HL-60 (cell line): Measurements from ENCODE around the gene PDCD7.

Source experiments
- DNase-seq, 2 experiments: peaks; one replicate each; pipeline ENCODE4 v3.0.0-alpha.2; 2010 to 2020; ENCODE audit warnings: low read depth in 1 of 2, low spot score in 1 of 2
- H3K27ac ChIP-seq: fragments of 250-450 bp; sonication (Bioruptor Pico); replicated peaks from 2 replicates; pipeline ENCODE4 v1.5.1; 2020; ENCODE audit warnings: mild to moderate bottlenecking, moderate library complexity
- H3K27me3 ChIP-seq: fragments of 250-450 bp; sonication (Bioruptor Pico); 2 replicates; pipeline ENCODE4 v1.5.1; 2021; ENCODE audit warnings: mild to moderate bottlenecking, moderate library complexity; ENCODE audit not compliant: insufficient read depth, poor library complexity, severe bottlenecking
- H3K4me3 ChIP-seq: replicated peaks from 2 replicates; pipeline ENCODE4 v1.5.1; 2011; ENCODE audit warnings: mild to moderate bottlenecking, control low read depth, low read length; ENCODE audit not compliant: insufficient read depth
- CTCF ChIP-seq: IDR thresholded peaks from one replicate; pipeline ENCODE4 v1.5.1; 2011; ENCODE audit warnings: low read length, control low read depth, inconsistent platforms; ENCODE audit not compliant: insufficient read depth
- GABPA ChIP-seq: IDR thresholded peaks from 2 replicates; pipeline ENCODE4 v1.6.1; 2012; ENCODE audit warnings: low read depth
- POLR2AphosphoS5 ChIP-seq: IDR thresholded peaks from 2 replicates; pipeline ENCODE4 v1.6.1; 2012; ENCODE audit warnings: low read depth
- SPI1 ChIP-seq: IDR thresholded peaks from 2 replicates; pipeline ENCODE4 v1.6.1; 2012; ENCODE audit warnings: low read depth, mild to moderate bottlenecking, borderline replicate concordance
- TF ChIP-seq, protein P1 (sequence below): IDR thresholded peaks from 2 replicates; pipeline ENCODE4 v1.6.1; 2012; ENCODE audit warnings: low read depth; ENCODE audit not compliant: insufficient replicate concordance

PDCD7 gene

DNA sequence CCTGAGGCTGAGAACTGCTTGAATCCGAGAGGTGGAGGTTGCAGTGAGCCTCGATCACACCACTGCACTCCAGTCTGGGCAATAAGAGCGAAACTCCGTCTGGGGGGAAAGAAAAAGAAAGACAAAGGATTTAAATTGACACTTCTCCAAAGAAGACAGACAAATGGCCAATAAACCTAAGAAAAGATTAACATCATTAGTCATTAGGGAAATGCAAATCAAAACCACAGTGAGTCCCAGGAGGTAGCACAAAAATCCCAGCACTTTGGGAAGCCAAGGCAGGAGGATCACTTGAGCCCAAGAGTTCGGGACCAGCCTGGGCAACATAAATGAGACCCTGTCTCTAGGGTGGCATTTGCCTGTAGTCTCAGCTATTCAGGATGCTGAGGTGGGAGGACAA is 38.9 kb upstream of the PDCD7 start:
- Histone ChIP-seq H3K27ac (no peak overlapping the region), H3K4me3 (no peak overlapping the region), H3K27me3 (no peaks in the 10 kb centered on the region)
- TF ChIP-seq POLR2AphosphoS5 (no peak), SPI1 (no peak), GABPA (no peak), CTCF (no peak)
- TF ChIP-seq, protein P1, sequence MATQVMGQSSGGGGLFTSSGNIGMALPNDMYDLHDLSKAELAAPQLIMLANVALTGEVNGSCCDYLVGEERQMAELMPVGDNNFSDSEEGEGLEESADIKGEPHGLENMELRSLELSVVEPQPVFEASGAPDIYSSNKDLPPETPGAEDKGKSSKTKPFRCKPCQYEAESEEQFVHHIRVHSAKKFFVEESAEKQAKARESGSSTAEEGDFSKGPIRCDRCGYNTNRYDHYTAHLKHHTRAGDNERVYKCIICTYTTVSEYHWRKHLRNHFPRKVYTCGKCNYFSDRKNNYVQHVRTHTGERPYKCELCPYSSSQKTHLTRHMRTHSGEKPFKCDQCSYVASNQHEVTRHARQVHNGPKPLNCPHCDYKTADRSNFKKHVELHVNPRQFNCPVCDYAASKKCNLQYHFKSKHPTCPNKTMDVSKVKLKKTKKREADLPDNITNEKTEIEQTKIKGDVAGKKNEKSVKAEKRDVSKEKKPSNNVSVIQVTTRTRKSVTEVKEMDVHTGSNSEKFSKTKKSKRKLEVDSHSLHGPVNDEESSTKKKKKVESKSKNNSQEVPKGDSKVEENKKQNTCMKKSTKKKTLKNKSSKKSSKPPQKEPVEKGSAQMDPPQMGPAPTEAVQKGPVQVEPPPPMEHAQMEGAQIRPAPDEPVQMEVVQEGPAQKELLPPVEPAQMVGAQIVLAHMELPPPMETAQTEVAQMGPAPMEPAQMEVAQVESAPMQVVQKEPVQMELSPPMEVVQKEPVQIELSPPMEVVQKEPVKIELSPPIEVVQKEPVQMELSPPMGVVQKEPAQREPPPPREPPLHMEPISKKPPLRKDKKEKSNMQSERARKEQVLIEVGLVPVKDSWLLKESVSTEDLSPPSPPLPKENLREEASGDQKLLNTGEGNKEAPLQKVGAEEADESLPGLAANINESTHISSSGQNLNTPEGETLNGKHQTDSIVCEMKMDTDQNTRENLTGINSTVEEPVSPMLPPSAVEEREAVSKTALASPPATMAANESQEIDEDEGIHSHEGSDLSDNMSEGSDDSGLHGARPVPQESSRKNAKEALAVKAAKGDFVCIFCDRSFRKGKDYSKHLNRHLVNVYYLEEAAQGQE, result no peak
- DNase-seq, result no peak

GRCh38 chr15:65171428-65171827 is 37.8 kb upstream of the PDCD7 start:
- Histone ChIP-seq H3K27me3 (no peaks in the 10 kb centered on the region), H3K4me3 (no peak overlapping the region), H3K27ac (no peak overlapping the region)
- no peak for TF ChIP-seq SPI1
- TF ChIP-seq GABPA, result no peak
- TF ChIP-seq, protein P1, result no peak
- TF ChIP-seq CTCF, result no peak
- DNase-seq, result no peak

GRCh38 chr15:65165875-65166274 is 32.3 kb upstream of the PDCD7 start:
- H3K27me3 ChIP-seq, result no peaks in the 10 kb centered on the region
- TF ChIP-seq CTCF (no peak), GABPA (no peak), SPI1 (no peak), POLR2AphosphoS5 (no peak)
- TF ChIP-seq, protein P1, result no peak
- H3K27ac ChIP-seq, result no peak overlapping the region
- DNase-seq, result no peak
- H3K4me3 ChIP-seq, result no peak overlapping the region
